Heart right ventricle (tissue), 16 donors: ENCODE measurements around the gene COG5. TPM values are rescaled to one million over a fixed set of nuclear protein-coding genes. Genes with fewer than 3 reads are reported as not detected.

Experiments
- ATAC-seq, 8 donors: fragments of 200-7000 bp; cut with Tn5 transposase; one replicate each; pipeline ENCODE4 v1.9.1; 2020; ENCODE audit warnings: mild to moderate bottlenecking in 8 of 8, moderate library complexity in 8 of 8, moderate number of reproducible peaks in 1 of 8
- DNase-seq, 2 donors: peaks; one replicate each; pipeline ENCODE4 v3.0.0-alpha.2; 2020
- H3K27ac ChIP-seq, 10 donors: fragments of 200-600 bp; sonication (generic) in 2 of 10; one replicate each; pipeline versions ENCODE4 v1.5.0 to v1.8.0; 2020 to 2022; ENCODE audit warnings: mild to moderate bottlenecking in 3 of 10
- H3K27me3 ChIP-seq, 7 donors: fragments of 200-600 bp; one replicate each; pipeline ENCODE4 v1.8.0; 2021 to 2022; ENCODE audit warnings: mild to moderate bottlenecking in 2 of 7
- H3K36me3 ChIP-seq, 9 donors: fragments of 200-600 bp; sonication (generic) in 1 of 9; one replicate each; pipeline versions ENCODE4 v1.5.0 to v1.8.0; 2020 to 2022; ENCODE audit warnings: mild to moderate bottlenecking in 2 of 9
- H3K4me1 ChIP-seq, 9 donors: fragments of 200-600 bp; sonication (generic) in 1 of 9; one replicate each; pipeline versions ENCODE4 v1.5.0 to v1.8.0; 2020 to 2022; ENCODE audit warnings: mild to moderate bottlenecking in 4 of 9
- H3K4me3 ChIP-seq, 10 donors: fragments of 200-600 bp; sonication (generic) in 2 of 10; one replicate each; pipeline versions ENCODE4 v1.5.0 to v1.8.0; 2020 to 2022; ENCODE audit warnings: mild to moderate bottlenecking in 7 of 10, moderate library complexity in 2 of 10
- H3K9me3 ChIP-seq, 11 donors: fragments of 200-600 bp in 10 of 11; sonication (generic) in 2 of 11; one replicate each; pipeline versions ENCODE4 v1.5.0 to v1.8.0; 2013 to 2022; ENCODE audit warnings: mild to moderate bottlenecking in 2 of 11, control low read depth in 1 of 11, moderate library complexity in 1 of 11
- CTCF ChIP-seq, 9 donors: fragments of 200-600 bp; sonication (generic) in 2 of 9; IDR thresholded peaks; one replicate each; pipeline versions ENCODE4 v1.5.0 to v1.8.0; 2021 to 2022; ENCODE audit warnings: antibody characterized with exemption in 9 of 9, mild to moderate bottlenecking in 5 of 9, moderate library complexity in 1 of 9
- WGBS, 2 donors: extraction: QIAGEN DNeasy Blood & Tissue Kit; methylation state at CpG; one replicate each; pipeline ENCODE4 v1.1.7; 2013; ENCODE audit warnings: inconsistent platforms in 1 of 2; 5-methylcytosine and 5-hydroxymethylcytosine counted together
- intact Hi-C, 10 donors: fragments of 100-400 bp; cut with DNase I; formaldehyde crosslinking; loops; one replicate each; pipeline versions ENCODE4 v1.11.1 to v1.14.2; 2022
- polyA plus RNA-seq, 2 donors: library from polyadenylated mRNA; stranded (reverse); fragments of 200-250 nt; gene quantifications; one replicate each; pipeline ENCODE4 v1.2.3, GENCODE V29; 2013
- total RNA-seq, 10 donors: library from RNA; stranded (reverse); fragmentation: NEBNext Ultra II Directional in 3 of 10; extraction: Animal tissue kit (Norgen Biotek cat#: 25700) in 3 of 10; gene quantifications; one replicate each; pipeline versions ENCODE4 v1.2.1 to v1.2.4, GENCODE V29; 2021 to 2023
- donor health status: Arrhythmogenic right ventricular cardiomyopathy.
- donor health status: ischemic (EF 13 %, LVEDD 7.1; RV severe dilation, severe dysfunction).
- donor health status: healthy with polysubstance abuse.
- donor health status: DM: no; HTN: yes; CAD: no.
- donor health status: DM: no; HTN: no; CAD: no.
- donor health status: ischemic (EF 25% LVEDD 6.9; RV normal size, moderate dysfunction).
- donor health status: ischemic (EF 25% LVEDD 5.7; RV mildly dilated, moderate dysfunction).
- donor health status: healthy.
- donor health status: DM: yes; HTN: yes; CAD: no.
- donor health status: Ischemic cardiomyopathy.
- donor health status: ischemic (EF 35%, LVEDD 5.7; RV mildly dilated, moderate dysfunction).
- donor health status: nonischemic (EF 11% LVEDD 7.7; RV severe dilation, severe dysfunction).
- donor health status: DM: yes; HTN: yes; CAD: no.
- donor health status: PGD.
- donor health status: ischemic (EF 29% LVEDD 5.4; RV normal size, mild dysfunction).
- donor health status: nonischemic (EF 23%, LVEDD 6.1; RV moderate dilation, normal function).

COG5 gene
- total and polyA plus RNA-seq, 12 donors = 8.4 to 65.8 (median 52.2) TPM

- ATAC-seq (no peak), DNase-seq (no peak)
- 61 to 63% methylated on average over 2 of the region's 2 CpGs for WGBS, 2 donors
- Histone ChIP-seq H3K4me3 (no peak overlapping the region), H3K4me1 (peaks cover 0 to 50% (median 48%) of the 10 kb centered on the region in 9 donors), H3K27ac (peak overlapping the region in 3 of 10 donors; percentile 12 to 56 (median 29)), H3K27me3 (no peaks in the 10 kb centered on the region), H3K9me3 (no peaks in the 10 kb centered on the region), H3K36me3 (peaks cover 0 to 35% (median 11%) of the 10 kb centered on the region in 9 donors)
- no peak for TF ChIP-seq CTCF (IDR thresholded peaks at IDR 0.05)
- intact Hi-C loops = loop anchor here in 2 of 10 donors (5.0 kb wide), 2 partner anchors 52 to 88 kb away; partner anchors contain the start of gene GPR22 (in 1 of the 2)
Observed at GRCh38 chr7:107559864-107560263, 3.9 kb downstream of the COG5 start.

GRCh38 chr7:107555893-107556292 lies 7.8 kb downstream of the COG5 start:
- Histone ChIP-seq H3K27ac (no peak overlapping the region), H3K4me3 (no peak overlapping the region), H3K36me3 (peaks cover 0 to 73% (median 19%) of the 10 kb centered on the region in 9 donors), H3K4me1 (peaks cover 0 to 25% (median 19%) of the 10 kb centered on the region in 9 donors), H3K27me3 (no peaks in the 10 kb centered on the region), H3K9me3 (no peaks in the 10 kb centered on the region)
- TF ChIP-seq CTCF (IDR thresholded peaks at IDR 0.05) = no peak
- WGBS, 2 donors = 96 to 97% methylated on average over 3 of the region's 3 CpGs
- ATAC-seq = no peak
- DNase-seq = no peak
- intact Hi-C loops = no loop called here

GRCh38 chr7:107551936-107552335 lies 11.8 kb downstream of the COG5 start:
- intact Hi-C loops = no loop called here
- Histone ChIP-seq H3K4me1 (peaks cover 0 to 8% (median 0%) of the 10 kb centered on the region in 9 donors), H3K27ac (no peak overlapping the region), H3K4me3 (no peak overlapping the region), H3K9me3 (no peaks in the 10 kb centered on the region), H3K36me3 (peaks cover 0 to 89% (median 26%) of the 10 kb centered on the region in 9 donors), H3K27me3 (no peaks in the 10 kb centered on the region)
- TF ChIP-seq CTCF (IDR thresholded peaks at IDR 0.05) = no peak
- WGBS, 2 donors = 98 to 100% methylated on average over 1 of the region's 1 CpG
- DNase-seq = no peak
- ATAC-seq = no peak

- no peak overlapping the region for H3K27ac ChIP-seq
- no peak overlapping the region for H3K4me3 ChIP-seq
- intact Hi-C loops = no loop called here
- ATAC-seq (no peak), DNase-seq (no peak)
- WGBS, 2 donors = 96 to 100% methylated on average over 4 of the region's 4 CpGs
- H3K27me3 ChIP-seq = no peaks in the 10 kb centered on the region
- peaks cover 0 to 25% (median 7%) of the 10 kb centered on the region in 11 donors for H3K9me3 ChIP-seq
- H3K36me3 ChIP-seq = peaks cover 0 to 81% (median 41%) of the 10 kb centered on the region in 9 donors
- TF ChIP-seq CTCF (IDR thresholded peaks at IDR 0.05) = no peak
- H3K4me1 ChIP-seq = no peaks in the 10 kb centered on the region
Observed at GRCh38 chr7:107544848-107545591, 18.7 kb downstream of the COG5 start.
